ENCODE results near the gene CBL.
A peak's percentile ranks its signal among the peaks of the same experiment; 100 is the strongest.

Gene CBL

GRCh38 chr11:119335091-119335654, 129.0 kb downstream of the CBL start:
- no peak for DNase-seq

- DNase-seq, result no peak
Observed at GRCh38 chr11:119335655-119336543, 129.8 kb downstream of the CBL start.

GRCh38 chr11:119336744-119337469, 130.8 kb downstream of the CBL start:
- no peak for DNase-seq

DNA sequence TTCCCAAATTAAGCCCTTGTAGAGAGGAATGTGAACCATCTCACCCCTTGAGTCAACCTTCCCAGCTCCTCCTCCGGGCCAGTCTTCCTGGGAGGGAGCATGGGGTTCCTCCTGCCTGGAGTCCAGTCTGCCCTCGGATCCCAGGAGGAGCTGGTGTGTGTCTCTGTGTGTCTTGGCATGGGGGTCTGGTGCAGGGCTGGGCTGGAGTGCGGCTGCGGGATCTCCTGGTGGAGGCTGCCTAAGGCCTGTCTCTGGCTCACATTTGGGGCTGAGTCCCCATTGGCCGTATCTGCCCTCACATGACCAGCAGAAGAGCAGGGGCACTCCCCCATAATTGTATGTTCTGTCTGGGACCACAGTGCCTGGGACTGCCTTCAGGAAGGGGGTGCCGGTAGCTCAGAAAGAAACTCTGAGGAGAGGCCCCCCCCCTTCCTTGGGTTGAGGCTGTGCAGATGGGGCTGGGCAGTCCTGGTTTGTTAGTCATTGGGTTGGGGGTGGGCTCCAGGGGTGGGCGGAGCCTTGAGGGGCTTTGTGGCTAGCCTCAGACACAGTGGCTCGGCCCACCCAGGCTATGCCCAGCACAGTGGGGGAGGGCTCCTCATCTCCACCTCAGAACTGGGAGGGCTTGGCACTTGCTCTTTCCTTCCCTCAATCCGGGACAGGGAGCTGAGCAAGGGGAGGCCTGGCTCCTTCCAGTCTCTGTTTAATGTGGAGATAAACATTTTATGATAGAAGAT, 131.6 kb downstream of the CBL start:
- DNase-seq, result no peak

GRCh38 chr11:119338318-119338890, 132.3 kb downstream of the CBL start:
- peak; percentile 77 for DNase-seq

GRCh38 chr11:119338965-119339588, 132.9 kb downstream of the CBL start:
- DNase-seq, result no peak

- DNase-seq, result peak; percentile 70
Observed at GRCh38 chr11:119339589-119340334, 133.6 kb downstream of the CBL start.

DNA sequence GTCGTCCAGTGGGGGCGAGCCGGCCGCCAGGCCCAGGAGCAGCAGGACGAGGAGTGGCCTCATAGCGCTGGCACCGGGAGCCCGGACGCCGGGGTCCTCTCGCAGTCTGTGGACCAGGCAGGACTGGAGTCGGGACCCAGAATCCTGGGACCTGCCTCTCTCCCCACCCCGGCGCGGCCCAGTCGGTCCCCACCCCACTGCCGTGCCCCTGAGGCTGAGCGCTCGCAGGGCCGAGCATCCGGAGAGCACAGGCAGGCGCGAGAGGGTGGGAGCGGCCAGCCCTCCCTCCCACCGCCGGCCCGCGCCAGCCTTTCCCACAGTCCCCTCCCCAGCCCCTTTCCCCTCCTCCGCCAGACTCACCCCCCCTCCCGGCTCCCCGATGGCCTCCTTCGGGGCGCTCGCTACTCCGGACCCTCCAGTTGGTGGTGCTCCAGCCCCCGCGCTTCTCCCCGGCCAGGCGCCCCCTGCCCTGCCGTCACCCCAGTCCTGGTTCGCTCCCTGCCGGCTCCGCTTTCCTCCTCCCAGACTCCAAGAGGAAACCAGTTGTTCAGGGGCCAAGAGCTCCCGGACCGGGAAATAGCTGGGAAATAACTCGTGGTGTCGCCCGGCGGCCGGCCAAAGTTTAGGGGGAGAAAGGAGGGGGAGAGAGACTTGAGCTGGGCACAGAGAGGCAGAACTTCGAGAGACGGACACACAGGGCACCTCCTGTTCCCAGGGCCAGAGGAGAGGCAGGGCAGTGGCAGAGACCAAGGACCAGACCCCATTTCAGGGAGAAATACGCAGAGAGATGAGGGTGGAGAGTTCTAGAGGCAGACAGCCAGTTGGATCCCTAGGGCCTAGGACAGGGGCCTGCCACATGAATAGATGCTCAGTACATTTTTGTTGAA, 134.4 kb downstream of the CBL start, which contains the start of gene C1QTNF5:
Gene C1QTNF5 (minus strand): TSS at position 549 of the 887 bp plus-strand sequence. CDS start 486 bp downstream, at position 63.
- DNase-seq, result no peak

DNA sequence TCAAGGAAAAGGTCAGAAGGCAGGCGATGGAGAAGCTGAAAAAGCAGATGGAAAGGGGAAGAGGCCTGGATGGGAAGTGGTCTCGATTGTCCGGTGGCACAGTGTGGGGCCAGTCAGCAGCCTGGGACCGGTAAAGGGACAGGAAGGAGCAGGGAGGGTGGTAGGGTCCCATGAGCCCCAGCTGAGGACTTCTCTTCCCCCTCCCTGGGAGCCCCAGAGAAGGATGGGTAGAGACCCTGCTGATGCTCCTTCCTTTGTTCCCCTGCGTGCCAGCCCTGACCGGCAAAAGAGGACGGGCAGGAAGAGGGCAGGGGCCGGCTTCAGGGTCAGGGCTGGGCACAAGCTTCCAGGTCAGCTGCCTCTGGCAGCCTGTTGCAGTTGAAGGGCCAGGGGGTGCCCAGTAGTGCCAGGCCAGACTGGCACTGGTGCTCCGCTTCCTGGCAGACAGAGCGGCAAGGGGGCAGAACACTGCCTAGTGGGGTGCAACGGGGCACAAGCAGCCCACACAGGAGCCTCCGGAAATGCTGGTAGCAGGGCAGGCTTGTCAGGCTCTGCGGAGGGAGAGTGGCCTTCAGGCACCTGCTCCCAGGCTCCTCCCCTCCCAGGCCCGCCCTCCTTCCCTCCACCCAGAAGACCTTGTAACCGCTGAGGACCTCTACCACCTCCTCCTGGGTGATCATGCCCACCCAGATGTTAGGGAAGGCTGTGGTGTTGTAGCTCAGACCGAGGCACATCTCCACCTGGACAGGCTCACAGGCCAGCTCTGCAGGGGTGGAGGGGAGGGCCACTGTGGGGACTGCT, 135.3 kb downstream of the CBL start:
- no peak for DNase-seq

DNA sequence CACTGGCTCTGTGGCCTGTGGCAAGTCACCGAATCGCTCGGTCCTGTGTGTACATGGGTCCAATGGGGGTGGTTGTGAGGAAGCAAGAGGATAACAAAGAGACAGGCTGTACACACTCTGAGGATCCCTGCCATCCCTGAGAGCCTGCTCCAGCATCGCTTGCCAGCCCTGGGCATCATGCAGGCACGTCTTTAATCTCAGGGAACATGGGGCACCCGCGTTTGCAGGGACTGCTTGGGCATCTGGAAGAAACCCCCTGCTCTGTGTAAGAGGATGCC, 135.8 kb downstream of the CBL start:
- DNase-seq, result no peak

- no peak for DNase-seq
Observed at GRCh38 chr11:119342362-119343130, 136.4 kb downstream of the CBL start.

DNA sequence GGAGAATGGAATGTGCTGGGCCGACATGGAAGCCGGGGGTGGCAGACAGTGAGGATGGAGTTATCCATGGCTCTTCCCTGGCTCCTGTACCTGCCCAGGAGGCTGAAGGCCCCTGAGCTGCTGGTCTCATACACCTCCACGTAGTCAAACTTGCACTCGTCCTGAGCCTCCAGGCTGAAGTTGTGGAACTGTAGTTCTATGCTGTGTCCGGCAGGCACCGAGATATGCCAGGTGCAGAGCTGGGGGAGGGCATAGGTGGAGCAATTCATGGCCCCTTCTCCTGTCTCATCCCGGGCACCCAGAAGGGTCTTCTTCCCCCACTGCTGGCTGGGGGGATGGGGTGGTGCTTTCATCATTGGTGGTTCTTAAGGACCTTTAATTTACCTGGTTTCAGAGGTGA, 137.6 kb downstream of the CBL start:
- DNase-seq, result no peak

- DNase-seq, result no peak
Observed at GRCh38 chr11:119344291-119345010, 138.3 kb downstream of the CBL start.

DNA sequence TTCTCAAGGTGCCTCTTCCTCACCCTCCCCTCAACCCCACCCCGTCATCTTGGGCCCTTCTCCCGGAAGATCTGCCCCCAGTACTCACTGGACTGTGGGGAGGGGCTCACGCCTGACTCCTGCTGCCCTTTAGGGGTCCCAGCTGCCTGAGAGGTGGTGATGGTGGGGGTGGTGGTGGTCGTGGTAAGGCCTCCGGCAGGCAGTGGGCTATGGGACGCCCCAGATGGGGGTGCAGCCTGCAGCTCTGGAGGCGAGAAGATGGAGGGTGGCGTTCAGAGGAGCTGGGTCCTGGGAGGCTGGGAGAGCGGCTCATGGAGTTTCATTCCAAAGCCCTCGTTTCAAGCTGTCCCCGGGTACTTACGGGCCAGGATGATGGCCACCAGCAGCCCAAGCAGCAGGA, 139.5 kb downstream of the CBL start:
- DNase-seq, result no peak

DNA sequence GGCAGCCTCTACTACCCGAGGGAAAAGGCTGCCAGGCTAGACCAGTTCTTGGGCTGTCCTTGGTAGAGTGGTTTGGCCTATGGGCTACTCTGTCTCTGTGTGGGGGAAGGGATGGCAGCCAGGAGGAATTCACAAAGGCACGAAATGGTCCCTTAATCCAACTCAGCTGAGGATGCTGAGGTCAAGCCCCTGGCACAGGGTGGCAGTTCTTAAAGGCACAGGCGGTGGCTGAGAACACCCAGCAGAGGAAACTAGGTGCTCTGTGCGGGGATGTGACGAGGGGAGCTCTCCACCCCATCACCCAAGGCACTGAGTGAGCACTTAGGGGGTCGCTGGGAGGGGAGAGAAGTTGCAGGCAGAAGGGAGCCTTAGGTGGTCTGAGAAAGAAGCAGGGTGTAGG, 140.5 kb downstream of the CBL start, which contains the start of gene MFRP:
Gene MFRP (minus strand): TSS at position 101 of the 400 bp plus-strand sequence. CDS start 192 bp downstream, outside the sequence.
- DNase-seq, result no peak

DNA sequence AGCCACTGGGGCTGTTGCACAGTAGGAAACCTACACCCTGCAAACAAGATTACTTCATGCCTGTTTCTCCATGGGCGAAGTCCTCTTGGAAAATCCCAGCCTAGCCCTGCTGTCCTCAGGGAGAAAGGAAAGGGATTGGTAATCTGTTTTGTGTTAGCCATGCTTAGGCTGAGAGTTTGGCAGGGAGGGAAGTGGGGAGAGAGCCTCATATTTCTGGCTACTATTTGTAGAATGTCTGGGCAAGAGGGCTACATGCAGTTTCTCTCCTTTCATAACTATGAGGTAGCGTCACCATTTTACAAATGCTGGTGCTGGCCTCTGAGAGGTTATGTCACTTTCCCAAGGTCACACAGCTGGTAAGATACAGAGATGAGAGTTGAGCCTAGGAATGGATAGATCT, 141.1 kb downstream of the CBL start:
- no peak for DNase-seq

DNA sequence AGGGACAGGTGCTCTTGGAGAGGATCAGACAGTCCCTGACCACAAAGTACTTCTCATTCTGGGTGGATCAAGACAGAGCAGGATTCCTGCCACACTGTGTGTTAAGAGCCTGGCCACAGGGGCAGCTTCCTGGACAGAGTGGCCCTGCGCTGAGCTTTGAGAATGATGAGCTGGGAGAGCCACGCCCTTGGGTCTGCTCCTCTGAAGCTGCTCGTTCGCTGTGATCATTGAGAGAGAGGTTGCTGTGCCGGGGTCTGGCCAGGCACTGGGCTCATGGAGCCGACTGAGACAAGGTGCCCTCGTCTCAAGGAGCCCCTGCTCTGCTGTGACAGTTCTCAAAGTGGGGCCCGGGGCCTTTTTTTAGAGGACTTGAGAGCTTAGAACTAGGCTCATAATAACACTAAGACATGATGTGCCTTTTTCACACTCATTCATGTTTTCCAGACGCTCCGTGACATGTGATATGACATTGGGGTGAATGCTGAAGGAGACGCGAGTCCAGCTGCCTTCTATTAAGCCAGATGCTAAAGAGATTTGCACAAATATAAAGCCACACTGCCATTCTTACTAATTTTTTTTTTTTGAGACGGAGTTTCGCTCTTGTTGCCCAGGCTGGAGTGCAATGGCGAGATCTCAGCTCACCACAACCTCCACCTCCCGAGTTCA, 141.9 kb downstream of the CBL start:
- no peak for DNase-seq

Measured in suppressor macrophage treated with lipopolysaccharide for 4 hours (primary cell).